Thymus (tissue), 11 donors: ENCODE measurements around the gene SLC45A2. TPM values are rescaled to one million over a fixed set of nuclear protein-coding genes. Genes with fewer than 3 reads are reported as not detected.
"Not testable (repeated sequence)": the region's sequence is repeated elsewhere in the genome, so short reads cannot be mapped to it uniquely, and the experiment has no call there.

Experiments
- DNase-seq, 9 donors: peaks; one replicate each; pipeline ENCODE4 v3.0.0-alpha.2; 2013; ENCODE audit warnings: low spot score in 9 of 9, low read depth in 6 of 9, missing footprints in 1 of 9
- H3K27ac ChIP-seq, 2 donors: one replicate each; pipeline ENCODE4 v1.5.1; 2013; ENCODE audit warnings: control low read depth in 1 of 2, low read depth in 1 of 2, low read length in 1 of 2, mild to moderate bottlenecking in 1 of 2, moderate library complexity in 1 of 2
- H3K27me3 ChIP-seq, 2 donors: one replicate each; pipeline ENCODE4 v1.5.1; 2013; ENCODE audit warnings: low read length in 1 of 2; ENCODE audit not compliant: control insufficient read depth in 2 of 2, insufficient read depth in 1 of 2
- H3K36me3 ChIP-seq, 2 donors: one replicate each; pipeline ENCODE4 v1.5.1; 2013; ENCODE audit warnings: low read length in 1 of 2, mild to moderate bottlenecking in 1 of 2, moderate library complexity in 1 of 2; ENCODE audit not compliant: control insufficient read depth in 2 of 2, insufficient read depth in 2 of 2
- H3K4me1 ChIP-seq, 2 donors: one replicate each; pipeline ENCODE4 v1.5.1; 2013; ENCODE audit warnings: low read length in 2 of 2; ENCODE audit not compliant: control insufficient read depth in 2 of 2, insufficient read depth in 2 of 2
- H3K4me3 ChIP-seq, 2 donors: one replicate each; pipeline ENCODE4 v1.5.1; 2013; ENCODE audit warnings: low read length in 2 of 2, control low read depth in 1 of 2, mild to moderate bottlenecking in 1 of 2
- H3K9me3 ChIP-seq, 2 donors: one replicate each; pipeline ENCODE4 v1.5.1; 2013; ENCODE audit warnings: low read length in 1 of 2, mild to moderate bottlenecking in 1 of 2; ENCODE audit not compliant: control insufficient read depth in 2 of 2, insufficient read depth in 1 of 2
- WGBS: extraction: QIAGEN DNeasy Blood & Tissue Kit; methylation state at CpG from one replicate; pipeline ENCODE4 v1.1.7; 2013; 5-methylcytosine and 5-hydroxymethylcytosine counted together
- polyA plus RNA-seq: library from polyadenylated mRNA; stranded (reverse); fragments of 200-250 nt; gene quantifications from one replicate; pipeline ENCODE4 v1.2.3, GENCODE V29; 2013
- total RNA-seq: library from RNA; stranded (reverse); fragments of 120-200 nt; gene quantifications from one replicate; pipeline ENCODE4 v1.2.4, GENCODE V29; 2013
- donor health status: healthy.

The SLC45A2 gene
- total and polyA plus RNA-seq, 2 donors: 0.05 TPM; not detected in 1

DNA sequence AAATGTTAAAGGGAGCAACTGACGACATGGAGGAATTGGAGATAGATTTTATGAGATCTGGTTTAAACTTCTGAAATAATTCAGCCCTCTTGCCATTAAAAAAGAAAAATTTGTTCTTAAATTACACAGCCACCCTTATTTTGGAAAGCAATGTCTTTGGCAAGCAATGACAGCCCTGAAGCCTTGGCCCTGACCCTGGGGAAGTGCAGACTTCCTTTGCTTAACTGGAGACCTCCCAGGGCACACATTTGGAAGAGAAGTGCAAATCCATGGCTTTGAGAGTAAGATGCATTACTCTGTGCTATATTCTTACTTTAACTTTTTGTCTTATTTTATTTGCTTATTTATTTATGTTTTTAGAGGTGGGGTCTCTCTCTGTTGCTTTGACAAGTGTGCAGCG lies 26.3 kb downstream of the SLC45A2 start:
- Histone ChIP-seq H3K4me1 (no peaks in the 10 kb centered on the region), H3K9me3 (no peaks in the 10 kb centered on the region), H3K4me3 (no peak overlapping the region), H3K27me3 (no peaks in the 10 kb centered on the region), H3K36me3 (no peaks in the 10 kb centered on the region), H3K27ac (no peak overlapping the region)
- WGBS: 76% methylated on average over 2 of the region's 2 CpGs
- no peak for DNase-seq

DNA sequence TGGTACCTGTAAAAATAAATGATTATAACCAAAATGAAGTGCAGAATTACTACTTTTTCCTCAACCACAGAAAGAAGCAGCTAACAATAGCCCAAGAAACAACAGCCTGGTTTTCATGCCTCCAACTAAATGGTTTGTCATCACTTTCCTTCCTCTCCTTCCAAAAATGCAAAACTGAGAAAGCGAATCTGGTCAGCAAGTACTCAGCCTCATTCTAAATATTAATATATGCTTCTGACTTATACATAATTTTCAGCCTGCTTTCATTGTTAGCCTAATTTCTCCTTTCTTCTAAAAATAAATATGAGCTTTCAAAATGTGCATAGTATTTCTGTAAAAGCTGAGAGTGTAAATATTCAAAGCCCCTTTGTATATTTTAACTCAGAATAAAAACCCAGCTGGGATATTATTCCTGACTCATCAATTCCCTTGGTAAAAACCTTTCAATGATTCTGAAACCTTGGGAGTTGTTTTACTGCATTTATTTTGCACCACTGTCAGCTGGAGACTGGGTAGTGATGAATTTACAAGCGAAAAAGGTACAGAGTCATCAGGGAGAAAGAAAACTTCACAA lies 26.8 kb downstream of the SLC45A2 start:
- no peak overlapping the region for H3K4me3 ChIP-seq
- H3K27ac ChIP-seq: no peak overlapping the region
- H3K36me3 ChIP-seq: no peaks in the 10 kb centered on the region
- no peaks in the 10 kb centered on the region for H3K27me3 ChIP-seq
- DNase-seq: no peak
- WGBS: 85% methylated on average over 2 of the region's 2 CpGs
- H3K9me3 ChIP-seq: no peaks in the 10 kb centered on the region
- no peaks in the 10 kb centered on the region for H3K4me1 ChIP-seq

DNA sequence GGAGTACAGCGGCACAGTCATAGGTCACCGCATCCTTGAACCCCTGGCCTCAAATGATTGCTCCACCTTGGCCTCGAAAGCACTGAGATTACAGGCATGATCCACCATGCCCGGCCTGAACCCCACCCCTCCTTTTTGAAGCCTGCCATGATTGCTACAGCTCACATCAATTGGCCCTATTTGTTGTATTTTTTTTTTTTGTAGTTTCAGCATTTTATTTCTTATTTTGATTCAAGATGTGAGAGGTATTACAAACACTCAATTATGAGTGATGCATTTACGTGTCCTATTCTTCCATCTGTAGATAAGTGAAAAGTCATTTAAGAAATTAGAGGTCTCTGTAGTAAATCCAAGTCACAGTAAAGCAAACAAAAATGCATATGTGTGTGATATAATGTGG lies 32.3 kb downstream of the SLC45A2 start:
- H3K27ac ChIP-seq, H3K27me3 ChIP-seq, DNase-seq, H3K4me3 ChIP-seq, H3K4me1 ChIP-seq, H3K36me3 ChIP-seq, H3K9me3 ChIP-seq: not testable (repeated sequence)
- WGBS: 78% methylated on average over 5 of the region's 5 CpGs

DNA sequence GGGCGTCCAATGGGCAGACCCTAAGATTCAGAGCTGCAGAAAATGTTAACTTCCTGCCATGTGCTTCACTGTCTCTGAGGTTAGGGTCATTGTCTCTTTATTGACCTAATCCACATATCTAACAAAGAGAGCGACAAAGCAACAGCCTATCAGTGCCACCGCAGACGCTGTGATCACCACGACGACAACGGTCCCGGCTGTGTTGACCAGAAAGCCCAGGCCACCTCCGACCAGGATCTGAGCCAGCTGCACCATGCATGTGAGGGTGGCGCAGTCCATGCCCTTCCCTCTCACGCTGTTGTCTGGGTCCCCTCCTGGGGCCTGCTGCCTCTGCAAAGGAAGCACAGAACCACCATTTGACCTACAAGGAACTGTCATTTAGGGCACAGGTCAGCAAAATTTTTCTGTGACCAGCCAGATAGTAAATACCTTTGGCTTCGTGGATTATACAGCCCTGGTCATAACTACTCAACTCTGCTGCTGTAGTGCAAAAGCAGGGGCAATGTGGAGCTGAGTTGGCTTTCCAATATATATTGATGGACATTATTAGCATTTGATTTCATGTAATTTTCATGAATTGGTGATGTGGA lies 39.9 kb downstream of the SLC45A2 start:
- Histone ChIP-seq H3K36me3 (no peaks in the 10 kb centered on the region), H3K27ac (no peak overlapping the region), H3K9me3 (no peaks in the 10 kb centered on the region), H3K4me1 (no peaks in the 10 kb centered on the region), H3K27me3 (peaks cover under 1 to 6% of the 10 kb centered on the region in 2 donors), H3K4me3 (no peak overlapping the region)
- WGBS: 88% methylated on average over 12 of the region's 12 CpGs
- no peak for DNase-seq

DNA sequence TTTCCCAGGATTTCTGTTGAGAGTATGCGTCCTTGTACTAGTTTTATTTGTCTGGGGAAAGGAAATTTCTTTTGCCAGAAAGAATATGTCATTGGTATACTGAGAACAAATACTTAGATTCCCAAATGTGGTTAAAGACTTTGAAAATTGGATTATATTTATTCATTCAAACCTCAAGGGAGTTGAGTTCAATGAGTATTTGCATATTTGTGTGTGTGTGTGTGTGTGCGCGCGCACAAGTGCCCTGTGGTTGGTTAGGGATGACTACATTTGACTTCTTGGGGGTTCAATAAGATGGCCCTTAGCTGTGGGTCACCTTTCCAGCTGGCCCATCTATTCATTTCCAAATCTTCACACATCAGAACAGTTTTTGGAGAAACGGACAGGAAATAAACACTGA lies 43.4 kb downstream of the SLC45A2 start:
- Histone ChIP-seq H3K27me3 (peaks cover 35 to 40% of the 10 kb centered on the region in 2 donors), H3K4me3 (no peak overlapping the region), H3K36me3 (no peaks in the 10 kb centered on the region), H3K9me3 (peaks cover 0 to 3% of the 10 kb centered on the region in 2 donors), H3K4me1 (no peaks in the 10 kb centered on the region), H3K27ac (no peak overlapping the region)
- WGBS: 91% methylated on average over 5 of the region's 5 CpGs
- no peak for DNase-seq

DNA sequence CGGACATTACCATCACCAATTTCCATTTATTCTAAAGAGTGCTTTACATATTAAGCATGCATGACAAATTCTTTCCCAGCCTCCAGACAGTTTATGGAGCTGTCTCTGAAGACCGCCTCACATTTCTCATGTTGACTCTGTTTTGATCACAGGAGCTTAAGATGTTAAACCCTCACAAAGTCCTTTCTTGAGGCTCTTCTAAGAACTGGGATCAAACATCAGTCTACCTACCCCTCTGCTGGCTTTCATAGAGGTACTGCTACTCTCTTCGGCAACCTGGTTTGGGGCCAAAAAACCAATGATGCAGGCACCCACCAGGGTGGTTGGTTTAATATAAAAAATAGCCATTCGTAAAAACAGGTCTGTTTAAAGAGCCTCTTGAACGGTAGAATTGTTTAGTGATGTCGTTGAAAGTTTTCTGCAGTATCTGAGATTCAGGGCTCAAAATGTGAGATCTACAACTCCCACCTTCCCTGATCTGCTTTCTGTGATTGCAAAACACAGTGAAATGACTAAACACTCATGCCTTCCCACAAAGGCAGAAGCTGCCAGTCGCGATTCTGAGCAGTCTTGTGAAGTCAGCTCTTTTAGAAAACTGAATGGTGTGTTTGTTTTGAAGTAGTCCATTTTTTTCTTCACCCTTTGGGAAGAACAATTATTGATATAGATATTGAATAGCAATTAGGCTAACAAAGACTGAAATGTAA lies 44.8 kb downstream of the SLC45A2 start:
- Histone ChIP-seq H3K9me3 (peaks cover 0 to 3% of the 10 kb centered on the region in 2 donors), H3K4me3 (no peak overlapping the region), H3K27me3 (peaks cover 44 to 50% of the 10 kb centered on the region in 2 donors), H3K4me1 (no peaks in the 10 kb centered on the region), H3K27ac (no peak overlapping the region), H3K36me3 (no peaks in the 10 kb centered on the region)
- no peak for DNase-seq
- 89% methylated on average over 8 of the region's 8 CpGs for WGBS

DNA sequence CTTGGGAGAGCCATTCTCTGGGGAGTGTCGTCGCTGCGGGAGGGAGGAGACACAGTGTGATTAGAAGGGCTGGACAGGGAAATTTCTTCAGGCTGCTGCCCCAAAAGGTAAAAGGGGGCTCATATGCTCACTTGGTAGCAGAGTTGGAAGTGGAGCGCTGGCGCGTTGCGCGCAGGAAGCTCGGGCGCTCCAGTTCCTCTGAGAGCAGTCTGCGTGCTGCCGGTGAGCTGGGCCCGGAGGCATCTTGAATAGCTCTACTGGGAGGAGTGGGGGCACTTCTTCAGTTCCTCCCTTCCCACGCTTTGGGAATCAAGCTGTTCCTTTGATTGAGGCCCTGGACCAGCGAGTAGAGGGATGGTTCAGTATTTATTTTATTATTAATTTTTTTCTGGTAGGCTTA lies 45.6 kb downstream of the SLC45A2 start:
- no peak for DNase-seq
- Histone ChIP-seq H3K4me3 (no peak overlapping the region), H3K27ac (no peak overlapping the region), H3K4me1 (no peaks in the 10 kb centered on the region), H3K9me3 (peaks cover 0 to 3% of the 10 kb centered on the region in 2 donors), H3K27me3 (peaks cover 44 to 50% of the 10 kb centered on the region in 2 donors), H3K36me3 (no peaks in the 10 kb centered on the region)
- WGBS: 17% methylated on average over 15 of the region's 15 CpGs

DNA sequence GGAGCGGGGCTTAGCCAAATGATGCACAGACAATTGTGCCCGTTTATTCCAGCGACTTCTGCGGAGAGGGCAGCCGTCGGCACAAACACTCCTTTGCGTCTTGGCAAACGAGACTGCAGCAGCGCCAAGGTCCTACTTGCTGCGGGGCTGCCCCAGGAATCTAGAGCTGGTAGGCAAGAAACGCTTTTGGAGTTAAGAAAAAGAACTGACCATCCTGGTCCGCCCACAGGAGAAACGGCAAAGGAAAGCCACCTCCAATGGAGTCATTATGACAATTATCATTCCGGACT lies 46.0 kb downstream of the SLC45A2 start:
- DNase-seq: no peak
- H3K36me3 ChIP-seq: no peaks in the 10 kb centered on the region
- WGBS: 24% methylated on average over 14 of the region's 14 CpGs
- peaks cover 0 to 3% of the 10 kb centered on the region in 2 donors for H3K9me3 ChIP-seq
- H3K27ac ChIP-seq: no peak overlapping the region
- H3K4me1 ChIP-seq: no peaks in the 10 kb centered on the region
- H3K27me3 ChIP-seq: peaks cover 44 to 50% of the 10 kb centered on the region in 2 donors
- no peak overlapping the region for H3K4me3 ChIP-seq

DNA sequence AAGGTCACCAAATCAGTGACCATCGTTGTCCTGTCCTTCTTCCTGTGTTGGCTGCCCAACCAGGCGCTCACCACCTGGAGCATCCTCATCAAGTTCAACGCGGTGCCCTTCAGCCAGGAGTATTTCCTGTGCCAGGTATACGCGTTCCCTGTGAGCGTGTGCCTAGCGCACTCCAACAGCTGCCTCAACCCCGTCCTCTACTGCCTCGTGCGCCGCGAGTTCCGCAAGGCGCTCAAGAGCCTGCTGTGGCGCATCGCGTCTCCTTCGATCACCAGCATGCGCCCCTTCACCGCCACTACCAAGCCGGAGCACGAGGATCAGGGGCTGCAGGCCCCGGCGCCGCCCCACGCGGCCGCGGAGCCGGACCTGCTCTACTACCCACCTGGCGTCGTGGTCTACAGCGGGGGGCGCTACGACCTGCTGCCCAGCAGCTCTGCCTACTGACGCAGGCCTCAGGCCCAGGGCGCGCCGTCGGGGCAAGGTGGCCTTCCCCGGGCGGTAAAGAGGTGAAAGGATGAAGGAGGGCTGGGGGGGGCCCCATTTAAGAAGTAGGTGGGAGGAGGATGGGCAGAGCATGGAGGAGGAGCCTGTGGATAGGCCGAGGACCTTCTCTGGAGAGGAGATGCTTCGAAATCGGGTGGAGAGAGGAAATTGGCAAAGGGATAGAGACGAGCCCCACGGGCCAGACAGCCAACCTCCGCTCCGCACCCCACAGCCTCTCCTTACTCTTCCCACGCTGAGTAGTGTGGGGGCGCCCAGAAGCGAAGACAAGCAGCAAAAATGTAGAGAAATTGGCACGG lies 46.6 kb downstream of the SLC45A2 start:
- 25% methylated on average over 54 of the region's 54 CpGs for WGBS
- Histone ChIP-seq H3K36me3 (no peaks in the 10 kb centered on the region), H3K9me3 (peaks cover 0 to 3% of the 10 kb centered on the region in 2 donors), H3K27ac (no peak overlapping the region), H3K4me1 (no peaks in the 10 kb centered on the region), H3K27me3 (peaks cover 44 to 50% of the 10 kb centered on the region in 2 donors), H3K4me3 (no peak overlapping the region)
- no peak for DNase-seq
